Measurements from ENCODE around the gene GSK3A. TPM values are rescaled to one million over a fixed set of nuclear protein-coding genes. Genes with fewer than 3 reads are reported as not detected.

Gene GSK3A
- total RNA-seq, 2 experiments from 2014 or later, result 30.5 to 31.7 TPM

GRCh38 chr19:42273407-42274064 is 31.1 kb upstream of the GSK3A start:
- CTCF ChIA-PET, result interaction anchor here (1.2 kb wide), 1 partner anchor 33 kb away, joined by 3 read pairs; no protein-coding TSS in a partner anchor
- DNase-seq, result no peak
- H3K36me3 Mint-ChIP-seq (ENCODE audit: low read depth), result peaks cover 13% of the 10 kb centered on the region
- H3K27me3 Mint-ChIP-seq, result no peaks in the 10 kb centered on the region
- no peak overlapping the region for H3K4me3 Mint-ChIP-seq
- no peak for ATAC-seq
- H3K4me1 Mint-ChIP-seq (ENCODE audit: low read depth), result peaks cover 49% of the 10 kb centered on the region
- no peak for TF ChIP-seq CTCF (IDR thresholded peaks at IDR 0.05)
- no peak overlapping the region for H3K27ac Mint-ChIP-seq
- intact Hi-C loops (cut with micrococcal nuclease), result no loop called here
- POLR2A ChIA-PET, result interaction anchor here (1.1 to 4.3 kb wide), 3 partner anchors 9 to 29 kb away, joined by 3 to 31 read pairs (median 3); partner anchors contain the start of genes ERF and PAFAH1B3
- H3K9me3 Mint-ChIP-seq, result no peaks in the 10 kb centered on the region

- Mint-ChIP-seq H3K27me3 (no peaks in the 10 kb centered on the region), H3K27ac (no peak overlapping the region), H3K9me3 (no peaks in the 10 kb centered on the region), H3K4me1 (ENCODE audit: low read depth) (peaks cover 44% of the 10 kb centered on the region), H3K4me3 (no peak overlapping the region), H3K36me3 (ENCODE audit: low read depth) (peaks cover 13% of the 10 kb centered on the region)
- DNase-seq (no peak), ATAC-seq (no peak)
- CTCF ChIA-PET, result no interaction called here
- TF ChIP-seq CTCF (IDR thresholded peaks at IDR 0.05), result no peak
- POLR2A ChIA-PET, result interaction anchor here (4.3 kb wide), 1 partner anchor 9 kb away, joined by 31 read pairs; no protein-coding TSS in a partner anchor
- intact Hi-C loops (cut with micrococcal nuclease), result no loop called here
Measured at GRCh38 chr19:42272989-42273406, 30.6 kb upstream of the GSK3A start.

GRCh38 chr19:42272535-42272897 is 30.1 kb upstream of the GSK3A start:
- ATAC-seq, result no peak
- Mint-ChIP-seq H3K27ac (no peak overlapping the region), H3K36me3 (ENCODE audit: low read depth) (peaks cover 13% of the 10 kb centered on the region), H3K9me3 (no peaks in the 10 kb centered on the region), H3K4me1 (ENCODE audit: low read depth) (peaks cover 49% of the 10 kb centered on the region), H3K27me3 (no peaks in the 10 kb centered on the region), H3K4me3 (no peak overlapping the region)
- ChIA-PET CTCF (no interaction called here), POLR2A (interaction anchor here (3.1 to 4.3 kb wide), 2 partner anchors 7 to 10 kb away, joined by 26 to 31 read pairs; no protein-coding TSS in a partner anchor)
- intact Hi-C loops (cut with micrococcal nuclease), result no loop called here
- DNase-seq, result no peak
- no peak for TF ChIP-seq CTCF (IDR thresholded peaks at IDR 0.05)

GRCh38 chr19:42271861-42272534 is 29.6 kb upstream of the GSK3A start:
- no peak overlapping the region for H3K27ac Mint-ChIP-seq
- H3K4me1 Mint-ChIP-seq (ENCODE audit: low read depth), result peaks cover 50% of the 10 kb centered on the region

More at GRCh38 chr19:42271861-42272534, 29.6 kb upstream of the GSK3A start:
- H3K27me3 Mint-ChIP-seq, result no peaks in the 10 kb centered on the region
- POLR2A ChIA-PET, result interaction anchor here (1.1 to 4.3 kb wide), 5 partner anchors 8 to 30 kb away, joined by 3 to 31 read pairs (median 14); partner anchors contain the start of gene GSK3A
- H3K9me3 Mint-ChIP-seq, result no peaks in the 10 kb centered on the region
- no peak for TF ChIP-seq CTCF (IDR thresholded peaks at IDR 0.05)
- CTCF ChIA-PET, result no interaction called here
- ATAC-seq (no peak), DNase-seq (no peak)
- no peak overlapping the region for H3K4me3 Mint-ChIP-seq
- intact Hi-C loops (cut with micrococcal nuclease), result no loop called here
- H3K36me3 Mint-ChIP-seq (ENCODE audit: low read depth), result peaks cover 13% of the 10 kb centered on the region
